ENCODE data around the gene RRAS.

RRAS gene

GRCh38 chr19:49676784-49677230 lies 36.9 kb upstream of the RRAS start:
- DNase-seq = peak; percentile 98

GRCh38 chr19:49676136-49676783 lies 36.3 kb upstream of the RRAS start:
- DNase-seq = no peak

- DNase-seq = peak; percentile 79
Observed at GRCh38 chr19:49672131-49672919, 32.4 kb upstream of the RRAS start.

- DNase-seq = no peak
Observed at GRCh38 chr19:49669516-49669915, 29.6 kb upstream of the RRAS start.

- DNase-seq = no peak
Observed at GRCh38 chr19:49667473-49667872, 27.5 kb upstream of the RRAS start.

GRCh38 chr19:49666120-49666444 lies 26.1 kb upstream of the RRAS start:
- no peak for DNase-seq

- peak; percentile 99 for DNase-seq
Observed at GRCh38 chr19:49665351-49666119, 25.6 kb upstream of the RRAS start, which contains the start of the genes BCL2L12 and IRF3. BCL2L12 (plus strand) TSS chr19:49665933; CDS start chr19:49666693, 760 bp downstream. IRF3 (minus strand) TSS chr19:49665857; CDS start chr19:49664838, 1,019 bp downstream.

GRCh38 chr19:49665036-49665350 lies 25.1 kb upstream of the RRAS start:
- DNase-seq = no peak

- DNase-seq = peak; percentile 90
Observed at GRCh38 chr19:49664171-49665035, 24.5 kb upstream of the RRAS start.

- no peak for DNase-seq
Observed at GRCh38 chr19:49663224-49663623, 23.3 kb upstream of the RRAS start.

GRCh38 chr19:49662011-49662410 lies 22.1 kb upstream of the RRAS start:
- no peak for DNase-seq

- no peak for DNase-seq
Observed at GRCh38 chr19:49660338-49660961, 20.5 kb upstream of the RRAS start.

GRCh38 chr19:49658566-49659442 lies 18.9 kb upstream of the RRAS start:
- DNase-seq = no peak

GRCh38 chr19:49658139-49658517 lies 18.2 kb upstream of the RRAS start:
- no peak for DNase-seq

- no peak for DNase-seq
Observed at GRCh38 chr19:49657493-49658138, 17.7 kb upstream of the RRAS start.

GRCh38 chr19:49656456-49657109 lies 16.6 kb upstream of the RRAS start:
- DNase-seq = no peak

- DNase-seq = no peak
Observed at GRCh38 chr19:49655570-49656455, 15.9 kb upstream of the RRAS start.

GRCh38 chr19:49654581-49654980 lies 14.6 kb upstream of the RRAS start:
- DNase-seq = no peak

GRCh38 chr19:49653466-49653806 lies 13.5 kb upstream of the RRAS start:
- no peak for DNase-seq
